GM18870 (cell line): ENCODE data around the gene TAOK1.
"Not testable (repeated sequence)": the region's sequence is repeated elsewhere in the genome, so short reads cannot be mapped to it uniquely, and the experiment has no call there.

Experiments
- ATAC-seq: cut with Tn5 transposase; IDR thresholded peaks from one replicate; pipeline ENCODE4 v1.9.1; 2021; ENCODE audit warnings: moderate library complexity; ENCODE audit not compliant: unreplicated experiment

The TAOK1 gene

DNA sequence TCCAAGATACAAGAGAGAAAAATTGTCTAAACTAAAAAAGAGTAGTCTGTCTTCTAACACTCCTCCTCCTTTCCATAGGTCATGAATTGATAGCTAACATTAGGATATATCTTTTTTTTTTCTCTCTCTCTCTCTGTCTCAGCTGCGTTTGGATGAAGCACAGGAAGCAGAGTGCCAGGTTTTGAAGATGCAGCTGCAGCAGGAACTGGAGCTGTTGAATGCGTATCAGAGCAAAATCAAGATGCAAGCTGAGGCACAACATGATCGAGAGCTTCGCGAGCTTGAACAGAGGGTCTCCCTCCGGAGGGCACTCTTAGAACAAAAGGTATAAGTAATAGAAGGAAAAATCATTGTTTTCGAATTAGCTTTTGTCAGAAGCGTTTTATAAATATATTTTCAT lies 143.8 kb downstream of the TAOK1 start:
- ATAC-seq = no peak

GRCh38 chr17:29544066-29544465 lies 153.9 kb downstream of the TAOK1 start:
- no peak for ATAC-seq

DNA sequence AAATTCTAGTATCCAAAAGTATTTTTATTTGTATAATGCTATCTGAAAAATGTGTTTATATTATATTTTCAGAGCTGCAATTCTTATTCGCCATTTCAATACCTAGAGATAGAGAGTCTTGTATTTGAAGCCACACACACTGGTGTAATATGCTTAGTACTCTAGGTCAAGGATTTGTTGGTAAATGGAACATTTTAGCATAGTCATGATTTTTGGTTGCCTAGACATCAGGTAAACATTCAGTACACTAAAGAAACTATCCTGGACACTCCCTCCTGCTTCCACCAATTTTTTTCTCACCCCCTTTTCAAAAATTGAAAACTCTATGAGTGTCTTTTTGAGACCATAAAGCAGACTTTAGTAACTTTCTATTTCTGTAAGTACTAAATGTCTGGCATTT lies 155.9 kb downstream of the TAOK1 start:
- no peak for ATAC-seq

- ATAC-seq = no peak
These were observed 156.7 kb downstream of the TAOK1 start for GRCh38 chr17:29546830-29547229.

DNA sequence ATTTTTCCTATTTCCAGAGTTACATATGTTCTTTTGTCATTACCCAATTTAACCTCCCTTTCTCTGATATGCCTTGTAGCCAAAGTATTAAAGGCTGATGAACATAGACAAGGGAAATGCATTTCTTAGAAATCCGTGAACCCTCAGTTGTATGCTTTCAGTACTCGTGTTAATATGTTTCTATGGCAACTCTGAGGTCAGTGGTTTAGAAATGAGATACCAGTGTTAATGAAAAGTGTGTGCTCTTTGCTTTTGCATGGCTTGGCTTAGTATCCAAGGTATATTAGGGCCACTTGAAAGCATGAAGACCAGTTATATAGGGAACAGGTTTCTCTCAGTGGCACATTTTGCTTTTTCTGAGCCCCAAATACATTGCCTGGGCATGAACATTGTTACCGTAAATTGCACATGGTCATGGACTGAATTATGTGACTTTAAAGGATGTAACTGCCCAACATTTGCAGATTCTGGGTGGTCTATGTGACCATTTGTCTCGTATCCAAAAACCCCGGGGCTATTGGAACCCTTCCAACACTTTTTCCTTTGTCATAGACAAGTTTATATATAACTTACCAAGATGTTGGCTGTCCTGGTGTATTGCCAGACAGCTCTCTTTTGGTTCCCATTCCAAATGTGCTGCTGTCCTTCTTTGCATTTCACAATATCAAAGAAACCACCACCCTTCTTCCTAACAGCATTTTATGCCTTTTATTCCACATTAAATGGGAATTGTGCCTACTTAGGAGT lies 159.2 kb downstream of the TAOK1 start:
- no peak for ATAC-seq

- ATAC-seq = no peak
These were observed 165.7 kb downstream of the TAOK1 start for GRCh38 chr17:29555840-29556239.

GRCh38 chr17:29557085-29557738 lies 167.0 kb downstream of the TAOK1 start:
- no peak for ATAC-seq

GRCh38 chr17:29557739-29558116 lies 167.6 kb downstream of the TAOK1 start:
- ATAC-seq = no peak

- not testable (repeated sequence) for ATAC-seq
These were observed 168.0 kb downstream of the TAOK1 start for GRCh38 chr17:29558139-29558538.

- no peak for ATAC-seq
These were observed 169.5 kb downstream of the TAOK1 start for GRCh38 chr17:29559640-29560039.

- ATAC-seq = no peak
These were observed 170.2 kb downstream of the TAOK1 start for GRCh38 chr17:29560316-29560715.

- no peak for ATAC-seq
These were observed 171.7 kb downstream of the TAOK1 start for GRCh38 chr17:29561554-29562517.

- ATAC-seq = no peak
These were observed 172.5 kb downstream of the TAOK1 start for GRCh38 chr17:29562615-29563014.

GRCh38 chr17:29563816-29564215 lies 173.7 kb downstream of the TAOK1 start:
- no peak for ATAC-seq

GRCh38 chr17:29565643-29566472 lies 175.7 kb downstream of the TAOK1 start:
- no peak for ATAC-seq

DNA sequence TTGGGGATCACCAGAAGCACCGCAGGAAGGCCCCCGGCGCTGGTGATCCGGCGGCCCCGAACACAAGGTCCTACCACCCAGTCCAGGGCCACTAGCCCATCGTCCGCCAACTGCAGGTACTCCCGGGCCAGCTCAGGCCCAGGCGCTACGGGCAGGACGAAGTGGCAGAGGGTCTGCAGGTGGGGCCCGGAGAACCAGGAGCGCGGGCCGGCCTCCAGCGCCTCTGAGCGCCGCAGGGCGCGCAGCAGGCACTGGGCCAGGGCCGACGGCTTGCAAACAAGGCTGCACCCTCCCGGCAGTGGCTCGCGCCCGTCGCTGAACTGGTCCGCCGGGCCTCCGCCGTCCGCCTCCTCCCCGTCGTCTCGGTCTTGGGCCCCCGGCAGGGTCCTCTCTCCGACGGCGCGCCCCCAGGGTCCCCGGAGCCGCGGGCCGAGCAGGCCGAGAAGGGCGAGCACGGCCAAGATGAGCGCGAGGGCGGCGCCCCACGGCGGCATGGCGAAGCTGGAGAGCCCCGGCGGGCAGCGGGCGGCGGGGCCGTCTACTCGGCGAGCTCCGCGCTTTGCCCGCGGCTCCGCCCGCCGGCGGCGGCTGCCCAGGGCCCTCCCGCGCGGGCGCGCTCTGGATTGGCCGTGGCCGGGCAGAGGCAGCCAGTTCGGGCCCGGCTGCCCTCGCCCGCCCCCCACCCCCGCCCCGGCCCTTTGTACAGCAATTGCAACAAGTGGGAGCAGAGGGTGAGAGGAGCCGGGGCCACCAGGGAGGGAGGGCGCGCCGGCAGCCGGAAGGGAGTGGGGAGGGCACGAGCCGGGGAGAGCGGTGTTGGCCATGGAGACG lies 176.5 kb downstream of the TAOK1 start, which contains the start of gene ABHD15:
ABHD15 (minus strand) TSS at position 565 of the 831 bp plus-strand sequence; CDS start at position 494, 71 bp downstream.
- ATAC-seq = no peak

DNA sequence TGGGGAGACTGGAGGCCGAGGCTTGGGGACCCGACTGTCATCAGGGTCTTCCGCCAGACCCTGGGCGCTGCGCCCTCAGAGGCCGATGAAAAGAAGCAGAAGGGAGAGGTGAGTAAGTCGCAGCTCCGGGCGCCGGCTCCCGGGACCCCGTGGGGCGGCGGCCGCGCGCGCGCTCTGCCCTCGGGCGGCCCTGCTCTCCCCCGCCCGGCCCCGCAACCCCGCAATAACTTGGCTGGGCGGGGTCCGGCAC lies 177.1 kb downstream of the TAOK1 start:
- ATAC-seq = no peak

GRCh38 chr17:29567554-29568330 lies 177.6 kb downstream of the TAOK1 start:
- no peak for ATAC-seq
